Activated CD4-positive, CD25-positive, alpha-beta regulatory T cell treated with anti-CD3 and anti-CD28 coated beads, Interleukin-2, amount 50 U/mL, for 24 hours (primary cell): ENCODE results near the gene PRPSAP2.

Experiments used
- ATAC-seq, 2 donors: fragments of 150-1000 bp; cut with Tn5 transposase; one replicate each; pipeline ENCODE4 v1.10.0; 2021; ENCODE audit warnings: mild to moderate bottlenecking in 1 of 2, moderate library complexity in 1 of 2

Gene PRPSAP2

GRCh38 chr17:18963126-18964017 lies 105.4 kb downstream of the PRPSAP2 start:
- no peak for ATAC-seq

- no peak for ATAC-seq
Measured at GRCh38 chr17:18964018-18964351, 106.1 kb downstream of the PRPSAP2 start.

GRCh38 chr17:18964550-18964949 lies 106.6 kb downstream of the PRPSAP2 start:
- no peak for ATAC-seq

- no peak for ATAC-seq
Measured at GRCh38 chr17:18965530-18966236, 107.8 kb downstream of the PRPSAP2 start.

- no peak for ATAC-seq
Measured at GRCh38 chr17:18966831-18967624, 109.1 kb downstream of the PRPSAP2 start.

GRCh38 chr17:18967916-18968315 lies 110.0 kb downstream of the PRPSAP2 start:
- no peak for ATAC-seq

GRCh38 chr17:18968345-18968744 lies 110.4 kb downstream of the PRPSAP2 start:
- no peak for ATAC-seq

- no peak for ATAC-seq
Measured at GRCh38 chr17:18968945-18969887, 111.3 kb downstream of the PRPSAP2 start.

GRCh38 chr17:18970582-18971480 lies 112.9 kb downstream of the PRPSAP2 start:
- no peak for ATAC-seq

GRCh38 chr17:18971801-18972200 lies 113.9 kb downstream of the PRPSAP2 start:
- no peak for ATAC-seq

- peak; percentile 57 to 74 for ATAC-seq
Measured at GRCh38 chr17:18974407-18975149, 116.6 kb downstream of the PRPSAP2 start.

- no peak for ATAC-seq
Measured at GRCh38 chr17:18975597-18975996, 117.7 kb downstream of the PRPSAP2 start.

GRCh38 chr17:18976201-18976600 lies 118.3 kb downstream of the PRPSAP2 start:
- no peak for ATAC-seq

GRCh38 chr17:18977021-18977420 lies 119.1 kb downstream of the PRPSAP2 start:
- ATAC-seq, result no peak

GRCh38 chr17:18977646-18978045 lies 119.7 kb downstream of the PRPSAP2 start:
- no peak for ATAC-seq

GRCh38 chr17:18978050-18978449 lies 120.1 kb downstream of the PRPSAP2 start:
- ATAC-seq, result no peak

GRCh38 chr17:18978655-18979054 lies 120.7 kb downstream of the PRPSAP2 start:
- no peak for ATAC-seq
